Rectal smooth muscle tissue (tissue), 1 donor: ENCODE results near the gene DPP6.
"Not testable (repeated sequence)": the region's sequence is repeated elsewhere in the genome, so short reads cannot be mapped to it uniquely, and the experiment has no call there.

ENCODE experiments used
- H3K27ac ChIP-seq: one replicate; pipeline ENCODE4 v1.7.0; 2013; ENCODE audit warnings: low read depth, low read length, inconsistent platforms
- H3K27me3 ChIP-seq: one replicate; pipeline ENCODE4 v1.7.0; 2013; ENCODE audit warnings: low read length; ENCODE audit not compliant: control insufficient read depth, insufficient read depth
- H3K36me3 ChIP-seq: one replicate; pipeline ENCODE4 v1.7.0; 2013; ENCODE audit warnings: low read length; ENCODE audit not compliant: control insufficient read depth, insufficient read depth
- H3K4me1 ChIP-seq: one replicate; pipeline ENCODE4 v1.7.0; 2013; ENCODE audit warnings: low read length; ENCODE audit not compliant: control insufficient read depth, insufficient read depth
- H3K4me3 ChIP-seq: one replicate; pipeline ENCODE4 v1.7.0; 2013; ENCODE audit warnings: low read length
- H3K9ac ChIP-seq: one replicate; pipeline ENCODE4 v1.7.0; 2013; ENCODE audit warnings: low read length

The DPP6 gene

DNA sequence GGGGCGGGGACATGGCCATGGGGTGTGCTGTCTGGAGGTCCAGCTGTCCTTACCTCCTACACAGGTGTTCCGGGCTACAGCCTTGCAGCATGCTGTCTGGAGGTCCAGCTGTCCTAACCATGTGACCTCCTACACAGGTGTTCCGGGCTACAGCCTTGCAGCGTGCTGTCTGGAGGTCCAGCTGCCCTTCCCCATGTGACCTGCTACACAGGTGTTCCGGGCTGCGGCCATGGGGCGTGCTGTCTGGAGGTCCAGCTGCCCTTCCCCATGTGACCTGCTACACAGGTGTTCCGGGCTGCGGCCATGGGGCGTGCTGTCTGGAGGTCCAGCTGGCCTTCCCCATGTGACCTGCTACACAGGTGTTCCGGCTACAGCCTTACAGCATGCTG is 623.8 kb downstream of the DPP6 start:
- H3K27me3 ChIP-seq, H3K9ac ChIP-seq, H3K36me3 ChIP-seq, H3K4me3 ChIP-seq, H3K27ac ChIP-seq, H3K4me1 ChIP-seq: not testable (repeated sequence)

DNA sequence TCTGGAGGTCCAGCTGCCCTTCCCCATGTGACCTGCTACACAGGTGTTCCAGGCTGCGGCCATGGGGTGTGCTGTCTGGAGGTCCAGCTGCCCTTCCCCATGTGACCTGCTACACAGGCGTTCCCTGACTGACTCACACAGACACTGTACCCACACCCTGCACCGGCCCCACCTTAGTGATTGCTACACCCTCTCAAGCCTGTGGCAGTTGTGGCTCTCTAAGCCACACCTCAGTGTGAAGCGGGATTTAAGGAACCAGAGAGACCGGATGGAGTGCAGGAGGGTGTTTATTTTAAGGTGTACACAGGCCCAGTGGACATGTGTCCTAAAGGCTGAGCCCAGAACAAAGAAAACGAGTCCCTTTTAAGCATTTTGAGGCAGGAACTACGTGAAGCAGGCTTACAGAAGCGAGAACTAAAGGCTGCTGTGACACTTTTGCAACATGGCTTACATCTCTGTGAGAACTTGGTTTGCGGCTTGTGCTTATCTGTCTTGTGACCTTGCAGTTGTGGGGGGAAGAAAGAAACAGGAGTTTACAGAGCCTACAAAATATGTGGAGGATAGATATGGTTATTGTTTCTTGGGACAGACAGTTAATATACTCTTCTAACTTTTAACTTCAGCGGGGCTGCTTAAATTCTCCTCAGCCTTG is 624.4 kb downstream of the DPP6 start:
- no peaks in the 10 kb centered on the region for H3K27me3 ChIP-seq
- no peak overlapping the region for H3K27ac ChIP-seq
- H3K4me1 ChIP-seq: no peaks in the 10 kb centered on the region
- no peak overlapping the region for H3K4me3 ChIP-seq
- no peak overlapping the region for H3K9ac ChIP-seq
- H3K36me3 ChIP-seq: no peaks in the 10 kb centered on the region

DNA sequence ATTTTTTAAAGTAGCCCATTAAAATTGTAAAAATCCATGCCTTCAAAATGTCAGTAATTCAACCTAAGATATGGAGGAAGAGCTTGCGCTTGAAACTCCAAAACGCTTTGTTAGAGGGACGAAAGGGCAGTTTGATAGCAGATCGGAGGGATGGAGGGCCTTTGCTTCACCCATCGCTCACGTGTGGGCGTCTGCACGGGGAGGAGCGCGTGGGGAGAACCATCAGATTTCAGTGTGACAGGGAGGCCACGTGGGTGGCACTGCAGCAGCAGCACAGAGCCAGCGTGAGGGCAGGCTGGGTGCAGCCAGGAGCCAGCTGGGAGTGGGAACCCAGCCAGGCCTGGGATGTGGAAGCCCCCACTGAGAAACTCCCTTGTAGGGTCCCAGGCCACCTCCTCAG is 625.3 kb downstream of the DPP6 start:
- Histone ChIP-seq H3K36me3 (no peaks in the 10 kb centered on the region), H3K27me3 (no peaks in the 10 kb centered on the region), H3K4me3 (no peak overlapping the region), H3K4me1 (no peaks in the 10 kb centered on the region), H3K27ac (no peak overlapping the region), H3K9ac (no peak overlapping the region)

- not testable (repeated sequence) for H3K4me3 ChIP-seq, H3K27me3 ChIP-seq, H3K4me1 ChIP-seq, H3K27ac ChIP-seq, H3K36me3 ChIP-seq, H3K9ac ChIP-seq
These were observed 625.9 kb downstream of the DPP6 start for GRCh38 chr7:154678001-154678550.

DNA sequence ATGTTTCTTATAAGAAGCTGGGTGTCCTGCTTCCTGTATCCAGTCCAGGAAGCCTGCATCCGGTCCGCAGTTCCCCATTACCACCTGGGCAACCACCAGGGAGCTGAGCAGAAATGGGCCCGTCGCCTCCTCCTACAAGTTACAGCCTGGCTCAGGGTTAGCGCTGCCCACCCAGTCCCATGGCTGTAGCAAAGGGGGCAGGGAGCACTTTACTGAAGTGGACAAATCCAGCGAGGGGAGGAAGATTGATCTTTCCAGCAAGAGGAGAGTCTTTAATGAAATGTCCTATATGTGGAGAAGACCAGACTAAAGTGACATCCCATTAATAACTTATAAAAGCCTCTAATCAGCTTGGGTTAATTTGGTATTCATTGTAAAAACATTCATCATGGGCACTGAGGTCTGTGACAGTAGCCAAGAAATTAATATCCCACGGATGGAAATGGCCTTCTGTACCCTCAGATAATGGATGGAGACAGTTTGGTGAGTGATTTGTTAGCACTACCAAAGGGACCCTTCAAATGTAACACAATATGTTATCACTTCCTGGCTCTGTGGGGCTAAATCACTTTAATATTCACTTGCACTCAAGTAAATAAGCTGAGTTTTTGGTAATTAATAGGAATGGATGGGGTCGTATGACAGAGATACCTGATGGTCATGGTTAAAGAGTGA is 627.3 kb downstream of the DPP6 start:
- H3K27ac ChIP-seq: no peak overlapping the region
- no peak overlapping the region for H3K4me3 ChIP-seq
- no peak overlapping the region for H3K9ac ChIP-seq
- no peaks in the 10 kb centered on the region for H3K27me3 ChIP-seq
- H3K4me1 ChIP-seq: no peaks in the 10 kb centered on the region
- H3K36me3 ChIP-seq: no peaks in the 10 kb centered on the region

- no peaks in the 10 kb centered on the region for H3K27me3 ChIP-seq
- H3K4me1 ChIP-seq: no peaks in the 10 kb centered on the region
- H3K27ac ChIP-seq: no peak overlapping the region
- no peak overlapping the region for H3K9ac ChIP-seq
- H3K36me3 ChIP-seq: no peaks in the 10 kb centered on the region
- no peak overlapping the region for H3K4me3 ChIP-seq
These were observed 628.9 kb downstream of the DPP6 start for GRCh38 chr7:154680894-154681659.

- H3K36me3 ChIP-seq: no peaks in the 10 kb centered on the region
- no peaks in the 10 kb centered on the region for H3K4me1 ChIP-seq
- H3K4me3 ChIP-seq: no peak overlapping the region
- no peak overlapping the region for H3K9ac ChIP-seq
- H3K27ac ChIP-seq: no peak overlapping the region
- H3K27me3 ChIP-seq: no peaks in the 10 kb centered on the region
These were observed 629.8 kb downstream of the DPP6 start for GRCh38 chr7:154682003-154682402.

GRCh38 chr7:154684666-154685563 is 632.7 kb downstream of the DPP6 start:
- H3K36me3 ChIP-seq: no peaks in the 10 kb centered on the region
- H3K27me3 ChIP-seq: no peaks in the 10 kb centered on the region
- H3K4me1 ChIP-seq: no peaks in the 10 kb centered on the region
- H3K4me3 ChIP-seq: no peak overlapping the region
- H3K27ac ChIP-seq: no peak overlapping the region
- no peak overlapping the region for H3K9ac ChIP-seq

DNA sequence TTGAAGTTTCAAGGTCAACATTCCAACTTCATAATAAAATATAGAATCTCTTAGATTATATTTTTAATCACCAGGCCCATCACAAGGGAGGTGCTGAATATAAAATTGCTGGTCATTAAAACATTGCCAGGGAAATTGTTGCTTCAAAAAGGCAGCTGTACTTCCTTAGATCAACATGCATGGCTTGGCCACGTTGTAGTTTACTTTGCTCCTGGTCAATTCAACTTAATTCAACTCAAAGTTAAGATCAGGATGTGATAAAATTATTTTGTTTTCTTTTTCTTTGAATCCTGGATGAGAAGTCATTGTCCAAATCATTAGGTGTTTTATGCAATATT is 633.3 kb downstream of the DPP6 start:
- no peak overlapping the region for H3K4me3 ChIP-seq
- H3K27ac ChIP-seq: no peak overlapping the region
- no peaks in the 10 kb centered on the region for H3K27me3 ChIP-seq
- no peaks in the 10 kb centered on the region for H3K4me1 ChIP-seq
- H3K36me3 ChIP-seq: no peaks in the 10 kb centered on the region
- H3K9ac ChIP-seq: no peak overlapping the region

- Histone ChIP-seq H3K27me3 (no peaks in the 10 kb centered on the region), H3K9ac (no peak overlapping the region), H3K4me1 (no peaks in the 10 kb centered on the region), H3K27ac (no peak overlapping the region), H3K36me3 (no peaks in the 10 kb centered on the region), H3K4me3 (no peak overlapping the region)
These were observed 634.1 kb downstream of the DPP6 start for GRCh38 chr7:154686305-154686704.

DNA sequence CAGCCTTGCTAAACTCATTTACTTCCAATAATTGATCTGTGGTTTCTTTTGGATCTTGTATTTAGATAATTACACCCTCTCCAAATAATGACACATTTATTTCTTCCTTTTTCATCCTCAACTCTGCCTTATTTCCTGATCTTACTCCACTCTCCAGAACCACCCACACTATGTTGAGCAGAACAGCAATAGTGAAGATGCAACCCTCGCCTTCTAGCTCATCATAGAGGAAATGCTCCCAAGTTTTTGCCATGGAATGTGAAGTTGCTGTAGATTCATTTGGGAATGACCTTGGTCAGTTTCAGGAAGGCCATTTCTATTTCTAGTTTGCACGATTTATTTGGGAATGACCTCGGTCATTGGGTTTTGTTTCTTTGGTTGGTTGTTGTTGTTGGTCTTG is 636.8 kb downstream of the DPP6 start:
- no peaks in the 10 kb centered on the region for H3K27me3 ChIP-seq
- no peak overlapping the region for H3K9ac ChIP-seq
- no peak overlapping the region for H3K4me3 ChIP-seq
- no peaks in the 10 kb centered on the region for H3K36me3 ChIP-seq
- no peak overlapping the region for H3K27ac ChIP-seq
- no peaks in the 10 kb centered on the region for H3K4me1 ChIP-seq

DNA sequence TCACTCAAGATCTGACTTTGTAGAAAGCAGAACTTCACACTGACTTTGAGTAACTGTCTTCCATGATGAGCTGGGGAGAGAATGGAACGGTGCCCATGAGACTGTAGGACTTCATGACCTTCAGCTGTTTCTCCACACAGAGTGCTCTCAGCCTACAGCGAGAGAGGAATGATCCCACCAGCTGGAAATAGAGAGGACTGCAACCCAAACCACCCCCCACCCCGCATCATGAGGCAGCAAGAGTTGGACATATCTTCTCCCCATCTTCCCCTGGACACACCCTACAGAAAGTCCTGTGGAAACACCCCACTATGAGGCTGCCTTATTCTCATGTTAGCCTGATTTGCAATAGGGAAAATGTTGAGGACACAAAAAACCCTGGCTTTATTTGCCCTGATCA is 638.2 kb downstream of the DPP6 start:
- H3K27me3 ChIP-seq: no peaks in the 10 kb centered on the region
- no peaks in the 10 kb centered on the region for H3K4me1 ChIP-seq
- no peak overlapping the region for H3K27ac ChIP-seq
- H3K9ac ChIP-seq: no peak overlapping the region
- no peaks in the 10 kb centered on the region for H3K36me3 ChIP-seq
- H3K4me3 ChIP-seq: no peak overlapping the region
